Right cardiac atrium (tissue), 5 donors: ENCODE measurements around the gene PKHD1. TPM values are rescaled to one million over a fixed set of nuclear protein-coding genes. Genes with fewer than 3 reads are reported as not detected.

Experiments used
- ATAC-seq, 2 donors: fragments of 200-7000 bp; cut with Tn5 transposase; one replicate each; pipeline versions ENCODE4 v1.8.0 to v1.9.1; 2020; ENCODE audit warnings: moderate library complexity in 2 of 2, mild to moderate bottlenecking in 1 of 2
- DNase-seq, 3 donors: peaks; one replicate each; pipeline ENCODE4 v3.0.0-alpha.2; 2020
- H3K27ac ChIP-seq: one replicate; pipeline ENCODE4 v1.5.1; 2013; ENCODE audit warnings: mild to moderate bottlenecking, low read length, control low read depth, moderate library complexity
- H3K27me3 ChIP-seq: one replicate; pipeline ENCODE4 v1.6.1; 2013; ENCODE audit not compliant: control insufficient read depth, insufficient read depth
- H3K4me1 ChIP-seq: one replicate; pipeline ENCODE4 v1.6.1; 2013; ENCODE audit warnings: low read length; ENCODE audit not compliant: control insufficient read depth, insufficient read depth
- H3K4me3 ChIP-seq: one replicate; pipeline ENCODE4 v1.5.1; 2013; ENCODE audit warnings: low read length, control low read depth
- H3K9me3 ChIP-seq: one replicate; pipeline ENCODE4 v1.6.1; 2013; ENCODE audit warnings: low read length; ENCODE audit not compliant: control insufficient read depth
- WGBS: extraction: QIAGEN DNeasy Blood & Tissue Kit; methylation state at CpG from one replicate; pipeline ENCODE4 v1.1.7; 2013; 5-methylcytosine and 5-hydroxymethylcytosine counted together
- intact Hi-C, 4 donors: fragments of 100-400 bp; cut with DNase I; formaldehyde crosslinking; loops; one replicate each; pipeline versions ENCODE4 v1.11.0 to v1.14.0; 2022 to 2023
- polyA plus RNA-seq: library from polyadenylated mRNA; stranded (reverse); fragments of 200-250 nt; gene quantifications from one replicate; pipeline ENCODE4 v1.2.3, GENCODE V29; 2013
- total RNA-seq, 4 donors: library from RNA; stranded (reverse); fragmentation: NEBNext Ultra II Directional; extraction: Animal tissue kit (Norgen Biotek cat#: 25700); gene quantifications; one replicate each; pipeline ENCODE4 v1.2.1, GENCODE V29; 2021
- donor health status: healthy with polysubstance abuse.
- donor health status: DM: no; HTN: yes; CAD: no.
- donor health status: DM: no; HTN: no; CAD: no.
- donor health status: DM: no; HTN: yes; CAD: no; lungs with severe emphysema.
- donor health status: DM: yes; HTN: yes; CAD: no.

Gene PKHD1
- total and polyA plus RNA-seq, 5 donors: under 0.01 to 0.03 TPM; not detected in 3

GRCh38 chr6:51654647-51655046 is 432.8 kb downstream of the PKHD1 start:
- DNase-seq (no peak), ATAC-seq (no peak)
- Histone ChIP-seq H3K27ac (no peak overlapping the region), H3K27me3 (no peaks in the 10 kb centered on the region), H3K4me1 (no peaks in the 10 kb centered on the region), H3K4me3 (no peak overlapping the region), H3K9me3 (no peaks in the 10 kb centered on the region)
- intact Hi-C loops: no loop called here
- WGBS: 60% methylated on average over 5 of the region's 5 CpGs

- H3K4me3 ChIP-seq: no peak overlapping the region
- DNase-seq (no peak), ATAC-seq (no peak)
- H3K4me1 ChIP-seq: no peaks in the 10 kb centered on the region
- H3K27me3 ChIP-seq: no peaks in the 10 kb centered on the region
- WGBS: 80% methylated on average over 9 of the region's 9 CpGs
- no peak overlapping the region for H3K27ac ChIP-seq
- intact Hi-C loops: no loop called here
- no peaks in the 10 kb centered on the region for H3K9me3 ChIP-seq
Measured at GRCh38 chr6:51651132-51651817, 436.1 kb downstream of the PKHD1 start.

- no peak overlapping the region for H3K4me3 ChIP-seq
- intact Hi-C loops: no loop called here
- DNase-seq (no peak), ATAC-seq (no peak)
- H3K9me3 ChIP-seq: no peaks in the 10 kb centered on the region
- no peaks in the 10 kb centered on the region for H3K4me1 ChIP-seq
- H3K27me3 ChIP-seq: no peaks in the 10 kb centered on the region
- H3K27ac ChIP-seq: no peak overlapping the region
Measured at GRCh38 chr6:51648774-51649173, 438.6 kb downstream of the PKHD1 start.

GRCh38 chr6:51648236-51648635 is 439.2 kb downstream of the PKHD1 start:
- intact Hi-C loops: no loop called here
- Histone ChIP-seq H3K27me3 (no peaks in the 10 kb centered on the region), H3K4me1 (no peaks in the 10 kb centered on the region), H3K27ac (no peak overlapping the region), H3K9me3 (no peaks in the 10 kb centered on the region), H3K4me3 (no peak overlapping the region)
- no peak for DNase-seq
- no peak for ATAC-seq

GRCh38 chr6:51644426-51644825 is 443.0 kb downstream of the PKHD1 start:
- intact Hi-C loops: no loop called here
- H3K9me3 ChIP-seq: no peaks in the 10 kb centered on the region
- no peak overlapping the region for H3K27ac ChIP-seq
- H3K27me3 ChIP-seq: no peaks in the 10 kb centered on the region
- ATAC-seq: no peak
- WGBS: 85% methylated on average over 2 of the region's 2 CpGs
- no peak for DNase-seq
- H3K4me1 ChIP-seq: no peaks in the 10 kb centered on the region
- H3K4me3 ChIP-seq: no peak overlapping the region

- ATAC-seq: no peak
- Histone ChIP-seq H3K9me3 (no peaks in the 10 kb centered on the region), H3K4me3 (no peak overlapping the region), H3K27me3 (no peaks in the 10 kb centered on the region), H3K27ac (no peak overlapping the region), H3K4me1 (no peaks in the 10 kb centered on the region)
- intact Hi-C loops: no loop called here
- DNase-seq: no peak
- WGBS: 74% methylated on average over 6 of the region's 6 CpGs
Measured at GRCh38 chr6:51640021-51640420, 447.4 kb downstream of the PKHD1 start.

GRCh38 chr6:51633424-51633823 is 454.0 kb downstream of the PKHD1 start:
- ATAC-seq (no peak), DNase-seq (no peak)
- Histone ChIP-seq H3K4me3 (no peak overlapping the region), H3K27me3 (no peaks in the 10 kb centered on the region), H3K4me1 (no peaks in the 10 kb centered on the region), H3K27ac (no peak overlapping the region), H3K9me3 (no peaks in the 10 kb centered on the region)
- WGBS: 57% methylated on average over 1 of the region's 1 CpG
- intact Hi-C loops: no loop called here

GRCh38 chr6:51630011-51630410 is 457.4 kb downstream of the PKHD1 start:
- no peaks in the 10 kb centered on the region for H3K27me3 ChIP-seq
- H3K4me1 ChIP-seq: no peaks in the 10 kb centered on the region
- intact Hi-C loops: no loop called here
- no peak overlapping the region for H3K27ac ChIP-seq
- H3K9me3 ChIP-seq: no peaks in the 10 kb centered on the region
- H3K4me3 ChIP-seq: no peak overlapping the region
- DNase-seq (no peak), ATAC-seq (no peak)
- WGBS: 72% methylated on average over 4 of the region's 4 CpGs

- Histone ChIP-seq H3K4me3 (no peak overlapping the region), H3K27me3 (no peaks in the 10 kb centered on the region), H3K27ac (no peak overlapping the region), H3K4me1 (no peaks in the 10 kb centered on the region), H3K9me3 (no peaks in the 10 kb centered on the region)
- no peak for DNase-seq
- no peak for ATAC-seq
- intact Hi-C loops: no loop called here
- 59% methylated on average over 1 of the region's 1 CpG for WGBS
Measured at GRCh38 chr6:51626391-51626790, 461.0 kb downstream of the PKHD1 start.

GRCh38 chr6:51625566-51625965 is 461.8 kb downstream of the PKHD1 start:
- no peak overlapping the region for H3K27ac ChIP-seq
- WGBS: 85% methylated on average over 4 of the region's 4 CpGs
- no peaks in the 10 kb centered on the region for H3K9me3 ChIP-seq
- ATAC-seq (no peak), DNase-seq (no peak)
- no peak overlapping the region for H3K4me3 ChIP-seq
- H3K27me3 ChIP-seq: no peaks in the 10 kb centered on the region
- intact Hi-C loops: no loop called here
- no peaks in the 10 kb centered on the region for H3K4me1 ChIP-seq

- no peak overlapping the region for H3K27ac ChIP-seq
- H3K4me1 ChIP-seq: no peaks in the 10 kb centered on the region
- H3K4me3 ChIP-seq: no peak overlapping the region
- DNase-seq (no peak), ATAC-seq (no peak)
- 75% methylated on average over 1 of the region's 1 CpG for WGBS
- H3K27me3 ChIP-seq: no peaks in the 10 kb centered on the region
- no peaks in the 10 kb centered on the region for H3K9me3 ChIP-seq
- intact Hi-C loops: no loop called here
Measured at GRCh38 chr6:51620971-51621370, 466.4 kb downstream of the PKHD1 start.
